Mesendoderm (in vitro differentiated cells): ENCODE results near the gene CHMP4A.

Source experiments
- DNase-seq: peaks from one replicate; pipeline ENCODE4 v3.0.0; 2013
- H2AK5ac ChIP-seq: 2 replicates; pipeline ENCODE4 v1.6.1; 2013; ENCODE audit warnings: low read length, inconsistent platforms
- H2BK120ac ChIP-seq: 2 replicates; pipeline ENCODE4 v1.6.1; 2013; ENCODE audit warnings: low read depth, mild to moderate bottlenecking, low read length, moderate library complexity, mixed read lengths
- H2BK15ac ChIP-seq: replicated peaks from 2 replicates; pipeline ENCODE4 v1.6.1; 2013; ENCODE audit warnings: low read depth, mild to moderate bottlenecking, moderate library complexity
- H2BK5ac ChIP-seq: 2 replicates; pipeline ENCODE4 v1.6.1; 2013; ENCODE audit warnings: low read length, inconsistent platforms
- H3K18ac ChIP-seq: 2 replicates; pipeline ENCODE4 v1.6.1; 2013; ENCODE audit warnings: mild to moderate bottlenecking, low read length, mixed read lengths
- H3K23ac ChIP-seq: one replicate; pipeline ENCODE4 v1.6.1; 2013; ENCODE audit warnings: low read length
- H3K27ac ChIP-seq: 2 replicates; pipeline ENCODE4 v1.5.1; 2013; ENCODE audit warnings: low read depth, mild to moderate bottlenecking, inconsistent platforms, low read length, moderate library complexity
- H3K27me3 ChIP-seq: 2 replicates; pipeline ENCODE4 v1.6.1; 2013; ENCODE audit warnings: low read length, control low read depth, mild to moderate bottlenecking, inconsistent platforms; ENCODE audit not compliant: insufficient read depth, poor library complexity
- H3K36me3 ChIP-seq: 2 replicates; pipeline ENCODE4 v1.6.1; 2013; ENCODE audit warnings: low read length, inconsistent platforms; ENCODE audit not compliant: control insufficient read depth, insufficient read depth
- H3K4ac ChIP-seq: one replicate; pipeline ENCODE4 v1.6.1; 2013; ENCODE audit warnings: low read depth, mild to moderate bottlenecking, low read length, moderate library complexity
- H3K4me1 ChIP-seq: 2 replicates; pipeline ENCODE4 v1.6.1; 2013; ENCODE audit warnings: low read depth, low read length, inconsistent platforms; ENCODE audit not compliant: control insufficient read depth
- H3K4me2 ChIP-seq: 2 replicates; pipeline ENCODE4 v1.6.1; 2013; ENCODE audit warnings: low read length
- H3K4me3 ChIP-seq: 2 replicates; pipeline ENCODE4 v1.5.1; 2013; ENCODE audit warnings: mild to moderate bottlenecking, low read length
- H3K56ac ChIP-seq: one replicate; pipeline ENCODE4 v1.6.1; 2013; ENCODE audit warnings: low read length
- H3K79me1 ChIP-seq: 2 replicates; pipeline ENCODE4 v1.6.1; 2013; ENCODE audit warnings: low read length, inconsistent platforms
- H3K79me2 ChIP-seq: 2 replicates; pipeline ENCODE4 v1.6.1; 2013; ENCODE audit warnings: mild to moderate bottlenecking, low read length; ENCODE audit not compliant: control insufficient read depth, insufficient read depth
- H3K9ac ChIP-seq: 2 replicates; pipeline ENCODE4 v1.6.1; 2013; ENCODE audit warnings: low read length, inconsistent platforms
- H4K5ac ChIP-seq: one replicate; pipeline ENCODE4 v1.6.1; 2013; ENCODE audit warnings: low read length
- H4K8ac ChIP-seq: one replicate; pipeline ENCODE4 v1.6.1; 2013; ENCODE audit warnings: low read depth, mild to moderate bottlenecking, control low read depth, low read length, moderate library complexity
- WGBS: extraction: QIAGEN DNeasy Blood & Tissue Kit; methylation state at CpG from one replicate; pipeline ENCODE4 v1.1.7; 2013; ENCODE audit warnings: low lambda C conversion rate, missing lambda C conversion rate; ENCODE audit not compliant: insufficient coverage; ENCODE audit errors: extremely low coverage; 5-methylcytosine and 5-hydroxymethylcytosine counted together

The CHMP4A gene

GRCh38 chr14:24243336-24243836 is 30.1 kb upstream of the CHMP4A start:
- Histone ChIP-seq H3K18ac (peak overlapping the region; percentile 9), H4K8ac (no peak overlapping the region), H3K23ac (peak overlapping the region; percentile 11), H3K4me1 (peaks cover 5% of the 10 kb centered on the region), H2BK5ac (no peak overlapping the region), H3K27me3 (no peaks in the 10 kb centered on the region), H3K27ac (peak overlapping the region; percentile 89), H3K79me1 (peaks cover 4% of the 10 kb centered on the region), H4K5ac (no peak overlapping the region), H3K9ac (peak overlapping the region; percentile 87), H3K79me2 (no peaks in the 10 kb centered on the region), H3K4me3 (no peak overlapping the region), H2BK15ac (no peak overlapping the region), H2AK5ac (peak overlapping the region; percentile 0), H2BK120ac (no peak overlapping the region), H3K4ac (peak overlapping the region; percentile 41), H3K36me3 (peaks cover 2% of the 10 kb centered on the region), H3K4me2 (no peak overlapping the region), H3K56ac (peak overlapping the region; percentile 85)
- DNase-seq = peak; percentile 72
- WGBS = no CpG with 5 or more reads among the region's 10 CpGs

GRCh38 chr14:24241829-24242443 is 28.6 kb upstream of the CHMP4A start:
- Histone ChIP-seq H3K18ac (peak overlapping the region; percentile 69), H3K23ac (peak overlapping the region; percentile 75), H3K4me1 (peaks cover 5% of the 10 kb centered on the region), H2AK5ac (no peak overlapping the region), H3K79me1 (peaks cover 4% of the 10 kb centered on the region), H4K8ac (no peak overlapping the region), H3K79me2 (no peaks in the 10 kb centered on the region), H3K56ac (peak overlapping the region; percentile 96), H2BK5ac (no peak overlapping the region), H3K27me3 (no peaks in the 10 kb centered on the region), H3K27ac (peak overlapping the region; percentile 82), H3K4me2 (peak overlapping the region; percentile 73), H2BK120ac (no peak overlapping the region), H3K36me3 (peaks cover 2% of the 10 kb centered on the region), H3K9ac (peak overlapping the region; percentile 79), H3K4ac (no peak overlapping the region), H4K5ac (no peak overlapping the region), H3K4me3 (peak overlapping the region; percentile 66), H2BK15ac (no peak overlapping the region)
- WGBS = no CpG with 5 or more reads among the region's 39 CpGs
- DNase-seq = peak; percentile 96

- peaks cover 5% of the 10 kb centered on the region for H3K4me1 ChIP-seq
- no peak overlapping the region for H3K56ac ChIP-seq
- WGBS = no CpG with 5 or more reads among the region's 9 CpGs
- no peak overlapping the region for H3K27ac ChIP-seq
- H4K8ac ChIP-seq = no peak overlapping the region
- H3K79me2 ChIP-seq = no peaks in the 10 kb centered on the region
- H3K79me1 ChIP-seq = peaks cover 4% of the 10 kb centered on the region
- no peak overlapping the region for H3K23ac ChIP-seq
- H2BK5ac ChIP-seq = no peak overlapping the region
- no peak overlapping the region for H2BK15ac ChIP-seq
- peaks cover 2% of the 10 kb centered on the region for H3K36me3 ChIP-seq
- no peak overlapping the region for H2AK5ac ChIP-seq
- DNase-seq = peak; percentile 7
- H3K27me3 ChIP-seq = no peaks in the 10 kb centered on the region
- H3K18ac ChIP-seq = no peak overlapping the region
- H3K9ac ChIP-seq = no peak overlapping the region
- no peak overlapping the region for H2BK120ac ChIP-seq
- H3K4ac ChIP-seq = no peak overlapping the region
- H4K5ac ChIP-seq = no peak overlapping the region
- H3K4me2 ChIP-seq = no peak overlapping the region
- no peak overlapping the region for H3K4me3 ChIP-seq
Observed at GRCh38 chr14:24240110-24240918, 27.0 kb upstream of the CHMP4A start.

GRCh38 chr14:24238527-24239037 is 25.3 kb upstream of the CHMP4A start:
- Histone ChIP-seq H3K4me2 (no peak overlapping the region), H3K36me3 (peaks cover 2% of the 10 kb centered on the region), H2BK5ac (no peak overlapping the region), H2BK15ac (no peak overlapping the region), H3K4me3 (no peak overlapping the region), H3K9ac (no peak overlapping the region), H3K27me3 (no peaks in the 10 kb centered on the region), H2AK5ac (no peak overlapping the region), H3K4me1 (peaks cover 5% of the 10 kb centered on the region), H4K5ac (no peak overlapping the region), H2BK120ac (no peak overlapping the region), H3K56ac (no peak overlapping the region), H3K79me2 (peaks cover 2% of the 10 kb centered on the region), H3K23ac (no peak overlapping the region), H3K18ac (no peak overlapping the region), H3K79me1 (peaks cover 6% of the 10 kb centered on the region), H3K4ac (no peak overlapping the region), H3K27ac (no peak overlapping the region), H4K8ac (no peak overlapping the region)
- no CpG with 5 or more reads among the region's 5 CpGs for WGBS
- no peak for DNase-seq

GRCh38 chr14:24238123-24238522 is 24.8 kb upstream of the CHMP4A start:
- Histone ChIP-seq H2AK5ac (no peak overlapping the region), H2BK15ac (no peak overlapping the region), H3K18ac (no peak overlapping the region), H3K27ac (no peak overlapping the region), H3K79me1 (peaks cover 7% of the 10 kb centered on the region), H4K5ac (no peak overlapping the region), H3K4me3 (no peak overlapping the region), H3K56ac (no peak overlapping the region), H3K4ac (no peak overlapping the region), H3K9ac (no peak overlapping the region), H3K23ac (no peak overlapping the region), H3K27me3 (no peaks in the 10 kb centered on the region), H2BK120ac (no peak overlapping the region), H3K4me1 (peaks cover 5% of the 10 kb centered on the region), H3K4me2 (no peak overlapping the region), H4K8ac (no peak overlapping the region), H3K79me2 (peaks cover 2% of the 10 kb centered on the region), H3K36me3 (peaks cover 2% of the 10 kb centered on the region), H2BK5ac (no peak overlapping the region)
- DNase-seq = peak; percentile 7
- no CpG with 5 or more reads among the region's 5 CpGs for WGBS
